SK-N-SH (cell line): ENCODE data around the gene NLGN2.

Experiments used
- ELF1 ChIP-seq: IDR thresholded peaks from 2 replicates; pipeline ENCODE4 v1.4.0; 2012
- EP300 ChIP-seq, 2 experiments: IDR thresholded peaks; 2 replicates each; pipeline versions ENCODE4 v1.4.0 to v1.6.1; 2012; ENCODE audit warnings: borderline replicate concordance in 1 of 2, low read depth in 1 of 2, low read length in 1 of 2
- EZH2phosphoT487 ChIP-seq: fragments of 200-600 bp; sonication (generic); IDR thresholded peaks from 2 replicates; pipeline ENCODE4 v1.6.1; 2017; ENCODE audit warnings: low read depth, mixed run types, mild to moderate bottlenecking, antibody characterized with exemption, moderate library complexity, borderline replicate concordance
- FOXJ3 ChIP-seq: sonication (generic); formaldehyde crosslinking; IDR thresholded peaks from 2 replicates; pipeline ENCODE4 v1.5.1; 2020; ENCODE audit warnings: mild to moderate bottlenecking, missing genetic modification reagents
- GABPA ChIP-seq: IDR thresholded peaks from 2 replicates; pipeline ENCODE4 v1.4.0; 2012; ENCODE audit warnings: low read depth, mild to moderate bottlenecking
- JUND ChIP-seq: IDR thresholded peaks from 2 replicates; pipeline ENCODE4 v1.4.0; 2012
- NFIC ChIP-seq: IDR thresholded peaks from 2 replicates; pipeline ENCODE4 v1.4.0; 2012; ENCODE audit warnings: borderline replicate concordance
- NRF1 ChIP-seq: IDR thresholded peaks from 2 replicates; pipeline ENCODE4 v1.6.1; 2012; ENCODE audit warnings: low read depth, mild to moderate bottlenecking, low read length
- POLR2AphosphoS5 ChIP-seq: IDR thresholded peaks from 2 replicates; pipeline ENCODE4 v1.6.1; 2012; ENCODE audit warnings: low read depth, low read length
- RCOR1 ChIP-seq: fragments of 150-350 bp; IDR thresholded peaks from 2 replicates; pipeline ENCODE4 v1.6.1; 2017; ENCODE audit warnings: antibody characterized with exemption, low read length
- RFX5 ChIP-seq: IDR thresholded peaks from 2 replicates; pipeline ENCODE4 v1.6.1; 2012; ENCODE audit warnings: mild to moderate bottlenecking, improper control_type of control experiment, low read length
- YY1 ChIP-seq: IDR thresholded peaks from 2 replicates; pipeline ENCODE4 v1.4.0; 2012; ENCODE audit warnings: low read depth, mild to moderate bottlenecking
- TF ChIP-seq, protein P1 (sequence below): fragments of 200-600 bp; sonication (generic); IDR thresholded peaks from 2 replicates; pipeline ENCODE4 v1.6.1; 2017; ENCODE audit warnings: antibody characterized with exemption, mild to moderate bottlenecking, moderate library complexity

DNA sequence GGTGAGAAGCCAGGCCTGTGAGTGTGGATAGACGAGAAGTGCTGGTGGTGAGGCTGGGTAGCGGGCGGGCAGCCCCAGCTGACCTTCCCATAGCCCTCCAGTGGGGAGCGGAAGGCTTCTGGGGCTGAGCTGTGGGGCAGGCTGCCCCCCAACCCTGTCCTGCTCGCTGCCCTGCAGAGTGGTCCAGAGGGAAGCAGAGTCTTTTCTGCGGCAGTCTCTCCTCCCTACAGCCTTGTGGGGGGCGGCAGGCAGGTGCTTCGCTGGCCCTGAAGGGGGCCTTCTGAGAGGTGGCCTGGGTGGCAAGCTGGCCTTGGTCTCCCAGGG, 3.7 kb downstream of the NLGN2 start:
- TF ChIP-seq, protein P1, sequence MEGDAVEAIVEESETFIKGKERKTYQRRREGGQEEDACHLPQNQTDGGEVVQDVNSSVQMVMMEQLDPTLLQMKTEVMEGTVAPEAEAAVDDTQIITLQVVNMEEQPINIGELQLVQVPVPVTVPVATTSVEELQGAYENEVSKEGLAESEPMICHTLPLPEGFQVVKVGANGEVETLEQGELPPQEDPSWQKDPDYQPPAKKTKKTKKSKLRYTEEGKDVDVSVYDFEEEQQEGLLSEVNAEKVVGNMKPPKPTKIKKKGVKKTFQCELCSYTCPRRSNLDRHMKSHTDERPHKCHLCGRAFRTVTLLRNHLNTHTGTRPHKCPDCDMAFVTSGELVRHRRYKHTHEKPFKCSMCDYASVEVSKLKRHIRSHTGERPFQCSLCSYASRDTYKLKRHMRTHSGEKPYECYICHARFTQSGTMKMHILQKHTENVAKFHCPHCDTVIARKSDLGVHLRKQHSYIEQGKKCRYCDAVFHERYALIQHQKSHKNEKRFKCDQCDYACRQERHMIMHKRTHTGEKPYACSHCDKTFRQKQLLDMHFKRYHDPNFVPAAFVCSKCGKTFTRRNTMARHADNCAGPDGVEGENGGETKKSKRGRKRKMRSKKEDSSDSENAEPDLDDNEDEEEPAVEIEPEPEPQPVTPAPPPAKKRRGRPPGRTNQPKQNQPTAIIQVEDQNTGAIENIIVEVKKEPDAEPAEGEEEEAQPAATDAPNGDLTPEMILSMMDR: no peak
- TF ChIP-seq EZH2phosphoT487 (no peak), POLR2AphosphoS5 (no peak), GABPA (no peak), ELF1 (no peak), FOXJ3 (CRISPR knock-in tag) (no peak), NFIC (no peak), RFX5 (no peak), NRF1 (no peak), RCOR1 (no peak), EP300 (IDR thresholded peaks at IDR 0.05; ENCODE audit: borderline replicate concordance in 1 of 2, low read depth in 1 of 2, low read length in 1 of 2) (no peak), JUND (no peak), YY1 (no peak)
